Measurements from ENCODE around the gene ANO10.

- TF ChIP-seq, protein P1, sequence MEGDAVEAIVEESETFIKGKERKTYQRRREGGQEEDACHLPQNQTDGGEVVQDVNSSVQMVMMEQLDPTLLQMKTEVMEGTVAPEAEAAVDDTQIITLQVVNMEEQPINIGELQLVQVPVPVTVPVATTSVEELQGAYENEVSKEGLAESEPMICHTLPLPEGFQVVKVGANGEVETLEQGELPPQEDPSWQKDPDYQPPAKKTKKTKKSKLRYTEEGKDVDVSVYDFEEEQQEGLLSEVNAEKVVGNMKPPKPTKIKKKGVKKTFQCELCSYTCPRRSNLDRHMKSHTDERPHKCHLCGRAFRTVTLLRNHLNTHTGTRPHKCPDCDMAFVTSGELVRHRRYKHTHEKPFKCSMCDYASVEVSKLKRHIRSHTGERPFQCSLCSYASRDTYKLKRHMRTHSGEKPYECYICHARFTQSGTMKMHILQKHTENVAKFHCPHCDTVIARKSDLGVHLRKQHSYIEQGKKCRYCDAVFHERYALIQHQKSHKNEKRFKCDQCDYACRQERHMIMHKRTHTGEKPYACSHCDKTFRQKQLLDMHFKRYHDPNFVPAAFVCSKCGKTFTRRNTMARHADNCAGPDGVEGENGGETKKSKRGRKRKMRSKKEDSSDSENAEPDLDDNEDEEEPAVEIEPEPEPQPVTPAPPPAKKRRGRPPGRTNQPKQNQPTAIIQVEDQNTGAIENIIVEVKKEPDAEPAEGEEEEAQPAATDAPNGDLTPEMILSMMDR (IDR thresholded peaks at IDR 0.05): no peak
- TF ChIP-seq POLR2AphosphoS5 (IDR thresholded peaks at IDR 0.05) (no peak), POLR2A (IDR thresholded peaks at IDR 0.05) (no peak)
These were observed 125.0 kb downstream of the ANO10 start for GRCh38 chr3:43496740-43497375.
